ENCODE data around the gene ZNRD2.
"Not testable (repeated sequence)": the region's sequence is repeated elsewhere in the genome, so short reads cannot be mapped to it uniquely, and the experiment has no call there.

ZNRD2 gene

GRCh38 chr11:65557280-65558001, 12.8 kb upstream of the ZNRD2 start:
- FAIRE-seq: no peak

GRCh38 chr11:65558002-65558929, 12.0 kb upstream of the ZNRD2 start, which contains the start of gene LTBP3:
TSS of gene LTBP3 (minus strand) at chr11:65558359. CDS start at chr11:65557959, 400 bp downstream.
- FAIRE-seq: no peak

GRCh38 chr11:65558930-65559509, 11.3 kb upstream of the ZNRD2 start:
- FAIRE-seq: no peak

GRCh38 chr11:65559535-65559934, 10.7 kb upstream of the ZNRD2 start:
- FAIRE-seq: no peak

- FAIRE-seq: no peak
Measured at GRCh38 chr11:65559951-65560537, 10.2 kb upstream of the ZNRD2 start.

GRCh38 chr11:65560555-65561418, 9.5 kb upstream of the ZNRD2 start:
- no peak for FAIRE-seq

- no peak for FAIRE-seq
Measured at GRCh38 chr11:65562020-65562419, 8.3 kb upstream of the ZNRD2 start.

- no peak for FAIRE-seq
Measured at GRCh38 chr11:65562788-65563187, 7.5 kb upstream of the ZNRD2 start.

- no peak for FAIRE-seq
Measured at GRCh38 chr11:65563601-65564000, 6.7 kb upstream of the ZNRD2 start.

GRCh38 chr11:65564879-65565559, 5.3 kb upstream of the ZNRD2 start:
- not testable (repeated sequence) for FAIRE-seq

- no peak for FAIRE-seq
Measured at GRCh38 chr11:65565624-65566453, 4.4 kb upstream of the ZNRD2 start.

GRCh38 chr11:65569164-65569972, 909 bp upstream of the ZNRD2 start:
- no peak for FAIRE-seq

GRCh38 chr11:65571420-65571819, 1.1 kb downstream of the ZNRD2 start:
- no peak for FAIRE-seq

GRCh38 chr11:65571940-65572339, 1.7 kb downstream of the ZNRD2 start:
- FAIRE-seq: no peak

GRCh38 chr11:65572356-65573051, 2.2 kb downstream of the ZNRD2 start, which contains the start of gene FAM89B:
TSS of gene FAM89B (plus strand) at chr11:65572538. CDS start at chr11:65572670, 132 bp downstream.
- no peak for FAIRE-seq

- FAIRE-seq: no peak
Measured at GRCh38 chr11:65573391-65574079, 3.3 kb downstream of the ZNRD2 start.

- no peak for FAIRE-seq
Measured at GRCh38 chr11:65574109-65574810, 4.0 kb downstream of the ZNRD2 start.

All from A204.1 (cell line).